HG03439 (cell line): ENCODE results near the gene RFC5.

Experiments used
- ATAC-seq: cut with Tn5 transposase; IDR thresholded peaks from one replicate; pipeline ENCODE4 v1.9.1; 2021; ENCODE audit warnings: mild to moderate bottlenecking, moderate library complexity; ENCODE audit not compliant: unreplicated experiment

RFC5 gene

GRCh38 chr12:118050972-118051910 is 34.7 kb downstream of the RFC5 start:
- no peak for ATAC-seq

- ATAC-seq, result no peak
These were observed 36.0 kb downstream of the RFC5 start for GRCh38 chr12:118052324-118053070.

GRCh38 chr12:118053071-118053985 is 36.8 kb downstream of the RFC5 start:
- ATAC-seq, result no peak

- ATAC-seq, result peak; percentile 60
These were observed 38.6 kb downstream of the RFC5 start for GRCh38 chr12:118055144-118055557.

- no peak for ATAC-seq
These were observed 39.6 kb downstream of the RFC5 start for GRCh38 chr12:118055865-118056773.

GRCh38 chr12:118058227-118058626 is 41.7 kb downstream of the RFC5 start:
- no peak for ATAC-seq

GRCh38 chr12:118058881-118059280 is 42.4 kb downstream of the RFC5 start:
- ATAC-seq, result no peak

GRCh38 chr12:118059341-118060191 is 43.1 kb downstream of the RFC5 start:
- no peak for ATAC-seq

- ATAC-seq, result peak; percentile 43
These were observed 44.0 kb downstream of the RFC5 start for GRCh38 chr12:118060301-118061010.

GRCh38 chr12:118061011-118061872 is 44.7 kb downstream of the RFC5 start, which contains the start of gene WSB2:
TSS of gene WSB2 (minus strand) at chr12:118061179. CDS start at chr12:118061048, 131 bp downstream.
- ATAC-seq, result peak; percentile 32

GRCh38 chr12:118061873-118062843 is 45.7 kb downstream of the RFC5 start:
- ATAC-seq, result no peak

GRCh38 chr12:118063576-118064391 is 47.3 kb downstream of the RFC5 start:
- no peak for ATAC-seq

- ATAC-seq, result no peak
These were observed 48.1 kb downstream of the RFC5 start for GRCh38 chr12:118064608-118065007.

- no peak for ATAC-seq
These were observed 48.9 kb downstream of the RFC5 start for GRCh38 chr12:118065380-118065779.

- no peak for ATAC-seq
These were observed 51.9 kb downstream of the RFC5 start for GRCh38 chr12:118068445-118068844.
